ENCODE data around the gene CDH23. TPM values are rescaled to one million over a fixed set of nuclear protein-coding genes. Genes with fewer than 3 reads are reported as not detected.
A peak's percentile ranks its signal among the peaks of the same experiment; 100 is the strongest.

Gene CDH23
- total RNA-seq, 2 experiments from 2014 or later: 3.7 to 5.3 TPM

GRCh38 chr10:71390921-71391690 lies 5.6 kb upstream of the CDH23 start:
- Mint-ChIP-seq H3K4me3 (no peak overlapping the region), H3K27me3 (peaks cover 47% of the 10 kb centered on the region)
- ATAC-seq (ENCODE audit: low read depth): no peak

GRCh38 chr10:71391701-71392100 lies 5.0 kb upstream of the CDH23 start:
- no peaks in the 10 kb centered on the region for H3K4me1 Mint-ChIP-seq
- no peak for ATAC-seq (ENCODE audit: low read depth)
- H3K9me3 Mint-ChIP-seq: no peaks in the 10 kb centered on the region
- DNase-seq: no peak
- H3K27me3 Mint-ChIP-seq: peaks cover 45% of the 10 kb centered on the region
- no peak overlapping the region for H3K27ac Mint-ChIP-seq
- H3K36me3 Mint-ChIP-seq: no peaks in the 10 kb centered on the region
- H3K4me3 Mint-ChIP-seq: no peak overlapping the region
- POLR2A ChIA-PET: no interaction called here

More at GRCh38 chr10:71390921-71391690, 5.6 kb upstream of the CDH23 start:
- H3K27ac Mint-ChIP-seq: no peak overlapping the region
- no peak for DNase-seq
- POLR2A ChIA-PET: no interaction called here
- H3K9me3 Mint-ChIP-seq: no peaks in the 10 kb centered on the region
- H3K36me3 Mint-ChIP-seq: no peaks in the 10 kb centered on the region
- H3K4me1 Mint-ChIP-seq: no peaks in the 10 kb centered on the region

- Mint-ChIP-seq H3K9me3 (no peaks in the 10 kb centered on the region), H3K27ac (no peak overlapping the region), H3K4me3 (no peak overlapping the region), H3K36me3 (no peaks in the 10 kb centered on the region), H3K4me1 (no peaks in the 10 kb centered on the region), H3K27me3 (peaks cover 45% of the 10 kb centered on the region)
- POLR2A ChIA-PET: no interaction called here
- DNase-seq (no peak), ATAC-seq (ENCODE audit: low read depth) (no peak)
Observed at GRCh38 chr10:71392292-71392691, 4.4 kb upstream of the CDH23 start.

GRCh38 chr10:71392791-71393781 lies 3.6 kb upstream of the CDH23 start:
- H3K4me3 Mint-ChIP-seq: no peak overlapping the region
- H3K27ac Mint-ChIP-seq: no peak overlapping the region
- POLR2A ChIA-PET: no interaction called here
- no peak for DNase-seq
- peaks cover 49% of the 10 kb centered on the region for H3K27me3 Mint-ChIP-seq
- H3K9me3 Mint-ChIP-seq: no peaks in the 10 kb centered on the region
- ATAC-seq (ENCODE audit: low read depth): no peak
- peaks cover under 1% of the 10 kb centered on the region for H3K4me1 Mint-ChIP-seq
- H3K36me3 Mint-ChIP-seq: no peaks in the 10 kb centered on the region

- no peak for ATAC-seq (ENCODE audit: low read depth)
- peaks cover 2% of the 10 kb centered on the region for H3K4me1 Mint-ChIP-seq
- H3K27me3 Mint-ChIP-seq: peaks cover 50% of the 10 kb centered on the region
- POLR2A ChIA-PET: no interaction called here
- no peaks in the 10 kb centered on the region for H3K9me3 Mint-ChIP-seq
- no peak overlapping the region for H3K27ac Mint-ChIP-seq
- no peaks in the 10 kb centered on the region for H3K36me3 Mint-ChIP-seq
- H3K4me3 Mint-ChIP-seq: no peak overlapping the region
- DNase-seq: no peak
Observed at GRCh38 chr10:71393841-71394475, 2.8 kb upstream of the CDH23 start.

GRCh38 chr10:71394926-71395562 lies 1.7 kb upstream of the CDH23 start:
- no peak for ATAC-seq (ENCODE audit: low read depth)
- POLR2A ChIA-PET: no interaction called here
- no peak overlapping the region for H3K27ac Mint-ChIP-seq
- no peak for DNase-seq
- no peak overlapping the region for H3K4me3 Mint-ChIP-seq
- H3K4me1 Mint-ChIP-seq: peaks cover 2% of the 10 kb centered on the region
- H3K27me3 Mint-ChIP-seq: peaks cover 61% of the 10 kb centered on the region
- no peaks in the 10 kb centered on the region for H3K9me3 Mint-ChIP-seq
- H3K36me3 Mint-ChIP-seq: no peaks in the 10 kb centered on the region

GRCh38 chr10:71395621-71396020 lies 1.1 kb upstream of the CDH23 start:
- Mint-ChIP-seq H3K4me3 (no peak overlapping the region), H3K27me3 (peaks cover 63% of the 10 kb centered on the region), H3K4me1 (peaks cover 2% of the 10 kb centered on the region), H3K36me3 (no peaks in the 10 kb centered on the region), H3K9me3 (no peaks in the 10 kb centered on the region), H3K27ac (no peak overlapping the region)
- DNase-seq (no peak), ATAC-seq (ENCODE audit: low read depth) (no peak)
- POLR2A ChIA-PET: no interaction called here

GRCh38 chr10:71396084-71396710 lies 523 bp upstream of the CDH23 start:
- POLR2A ChIA-PET: no interaction called here
- no peak overlapping the region for H3K4me3 Mint-ChIP-seq
- peak; percentile 79 for ATAC-seq (ENCODE audit: low read depth)
- no peaks in the 10 kb centered on the region for H3K9me3 Mint-ChIP-seq
- peaks cover 62% of the 10 kb centered on the region for H3K27me3 Mint-ChIP-seq
- no peaks in the 10 kb centered on the region for H3K36me3 Mint-ChIP-seq
- peaks cover 2% of the 10 kb centered on the region for H3K4me1 Mint-ChIP-seq
- H3K27ac Mint-ChIP-seq: no peak overlapping the region
- peak; percentile 56 for DNase-seq

GRCh38 chr10:71397296-71398212 lies 834 bp downstream of the CDH23 start:
- POLR2A ChIA-PET: no interaction called here
- ATAC-seq (ENCODE audit: low read depth): no peak
- Mint-ChIP-seq H3K4me3 (no peak overlapping the region), H3K27ac (no peak overlapping the region), H3K36me3 (no peaks in the 10 kb centered on the region), H3K27me3 (peaks cover 54% of the 10 kb centered on the region), H3K4me1 (peaks cover 2% of the 10 kb centered on the region), H3K9me3 (no peaks in the 10 kb centered on the region)
- DNase-seq: no peak

- H3K4me1 Mint-ChIP-seq: peaks cover 2% of the 10 kb centered on the region
- no peaks in the 10 kb centered on the region for H3K36me3 Mint-ChIP-seq
- H3K27me3 Mint-ChIP-seq: peaks cover 49% of the 10 kb centered on the region
Observed at GRCh38 chr10:71398976-71399375, 2.3 kb downstream of the CDH23 start.

GRCh38 chr10:71399946-71400345 lies 3.2 kb downstream of the CDH23 start:
- peaks cover 2% of the 10 kb centered on the region for H3K4me1 Mint-ChIP-seq
- ATAC-seq (ENCODE audit: low read depth) (no peak), DNase-seq (no peak)
- H3K36me3 Mint-ChIP-seq: no peaks in the 10 kb centered on the region
- no peak overlapping the region for H3K27ac Mint-ChIP-seq
- no peak overlapping the region for H3K4me3 Mint-ChIP-seq
- H3K27me3 Mint-ChIP-seq: peaks cover 48% of the 10 kb centered on the region
- no peaks in the 10 kb centered on the region for H3K9me3 Mint-ChIP-seq
- POLR2A ChIA-PET: no interaction called here

More at GRCh38 chr10:71398976-71399375, 2.3 kb downstream of the CDH23 start:
- no peak for DNase-seq
- no peak overlapping the region for H3K27ac Mint-ChIP-seq
- ATAC-seq (ENCODE audit: low read depth): no peak
- H3K4me3 Mint-ChIP-seq: no peak overlapping the region
- no peaks in the 10 kb centered on the region for H3K9me3 Mint-ChIP-seq
- POLR2A ChIA-PET: no interaction called here

- DNase-seq: no peak
Observed at GRCh38 chr10:71401056-71401455, 4.3 kb downstream of the CDH23 start.

More at GRCh38 chr10:71401056-71401455, 4.3 kb downstream of the CDH23 start:
- Mint-ChIP-seq H3K27ac (no peak overlapping the region), H3K36me3 (no peaks in the 10 kb centered on the region), H3K27me3 (peaks cover 39% of the 10 kb centered on the region), H3K4me1 (peaks cover 2% of the 10 kb centered on the region), H3K4me3 (no peak overlapping the region), H3K9me3 (no peaks in the 10 kb centered on the region)
- ATAC-seq (ENCODE audit: low read depth): no peak
- POLR2A ChIA-PET: no interaction called here

Measured in activated naive CD8-positive, alpha-beta T cell treated with anti-CD3 and anti-CD28 coated beads, Interleukin-2, amount 10 ng/mL, durations not matched to agents 7 days and 5 days (primary cell).